Fibroblast of skin of scalp (primary cell): Measurements from ENCODE around the gene CAB39.

Source experiments
- DNase-seq: peaks from one replicate; pipeline ENCODE4 v3.0.0-alpha.2; 2013

CAB39 gene

DNA sequence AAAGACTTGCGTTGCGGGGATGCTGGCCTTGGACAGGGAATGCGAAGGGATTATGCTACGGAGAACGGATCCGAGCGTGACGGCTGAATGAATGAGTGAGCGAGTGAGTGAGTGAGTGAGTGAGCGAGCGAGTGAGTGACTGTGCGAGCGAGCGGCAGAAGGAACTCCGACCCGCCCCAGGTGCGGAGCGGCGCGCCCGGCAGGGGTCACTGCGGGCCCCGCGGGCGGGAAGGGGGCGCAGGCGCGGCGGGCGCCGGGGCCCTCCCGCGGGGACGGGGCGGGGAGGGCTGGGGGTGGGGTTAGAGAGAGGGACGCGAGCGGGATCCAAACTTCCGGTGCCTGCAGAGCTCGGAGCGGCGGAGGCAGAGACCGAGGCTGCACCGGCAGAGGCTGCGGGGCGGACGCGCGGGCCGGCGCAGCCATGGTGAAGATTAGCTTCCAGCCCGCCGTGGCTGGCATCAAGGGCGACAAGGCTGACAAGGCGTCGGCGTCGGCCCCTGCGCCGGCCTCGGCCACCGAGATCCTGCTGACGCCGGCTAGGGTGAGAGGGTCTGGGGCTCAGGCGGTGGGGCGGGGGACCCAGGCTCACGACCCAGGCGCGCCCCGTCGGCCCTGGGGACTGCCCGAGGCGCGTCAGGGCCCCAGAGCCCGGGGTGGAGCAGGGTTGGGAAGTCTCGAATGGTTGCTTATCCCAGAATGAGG is 152.1 kb downstream of the CAB39 start, which contains the start of gene ITM2C:
Gene ITM2C, plus strand, starts transcription at position 338 of the 702 bp plus-strand sequence. Its CDS starts 84 bp downstream, at position 422.
- DNase-seq, result peak; percentile 76

DNA sequence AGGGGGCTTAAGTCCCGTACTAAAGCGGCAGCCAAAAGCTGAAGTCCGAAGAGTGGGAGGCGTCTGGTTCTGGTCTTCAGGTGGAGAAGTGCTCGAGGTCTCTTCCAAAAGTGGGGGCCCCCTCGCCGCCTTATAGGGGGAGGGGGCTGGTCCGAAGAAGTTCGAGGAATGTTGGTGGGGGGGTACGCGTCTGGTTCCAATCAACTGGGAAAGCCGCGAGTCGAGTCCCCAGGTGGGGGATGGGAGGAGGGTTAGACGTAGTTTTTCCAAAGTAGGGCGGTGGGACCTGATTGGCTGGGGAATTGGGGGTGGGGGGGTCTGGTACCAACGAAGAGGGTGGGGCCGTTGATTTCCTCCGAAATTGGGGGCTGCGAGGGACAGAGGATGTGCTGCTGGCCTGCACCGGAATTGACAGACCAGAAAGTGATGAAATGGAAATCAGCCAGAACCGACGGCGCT is 152.7 kb downstream of the CAB39 start:
- no peak for DNase-seq

DNA sequence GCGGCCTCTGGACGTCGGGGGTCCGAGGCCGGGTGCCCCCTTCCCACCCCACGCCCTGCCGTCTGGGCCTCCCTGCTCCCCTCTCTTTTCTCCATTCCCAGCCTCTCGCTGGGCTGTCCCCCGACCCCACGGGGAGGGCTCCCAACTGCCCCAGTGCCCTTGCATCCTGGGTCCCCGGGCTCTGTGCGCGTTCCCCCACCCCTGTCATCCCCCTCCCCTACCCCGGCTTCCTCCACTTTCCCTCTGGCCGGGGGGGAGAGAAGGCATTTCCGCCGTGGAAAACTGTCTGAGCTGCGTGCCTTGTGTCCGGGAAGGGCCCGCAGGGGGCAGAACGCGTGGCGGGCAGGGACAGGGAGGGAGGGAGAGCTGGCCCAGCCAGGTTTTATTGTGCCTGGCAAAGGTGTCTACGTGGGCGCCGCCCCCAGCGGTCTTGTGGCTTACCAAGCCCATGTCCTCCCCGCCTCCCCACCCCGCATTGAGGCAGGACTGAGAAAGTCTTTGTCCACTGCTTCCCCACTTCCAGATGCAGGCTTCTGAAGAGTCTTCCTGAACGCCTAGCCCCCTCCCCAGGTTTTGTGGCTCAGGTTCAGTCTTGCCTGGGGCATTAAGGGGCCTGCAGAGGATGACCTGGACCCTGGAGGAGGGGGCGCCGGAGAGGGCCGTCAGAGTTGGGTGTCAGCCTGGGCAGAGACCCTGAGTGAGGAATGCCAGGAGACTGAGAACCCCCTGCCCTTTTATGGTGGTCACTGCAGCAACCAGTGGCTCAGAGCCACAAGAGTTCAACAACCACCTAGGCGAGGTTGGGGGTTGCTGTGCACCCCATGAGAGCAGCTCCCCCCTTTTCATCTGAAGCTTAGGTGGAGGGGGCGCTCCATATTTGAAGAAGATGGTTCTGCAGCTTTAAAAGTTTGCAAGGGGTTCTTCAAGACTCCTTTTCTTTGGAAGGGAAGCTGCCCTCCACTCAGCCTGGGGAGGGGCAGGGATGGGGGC is 153.4 kb downstream of the CAB39 start:
- DNase-seq, result peak; percentile 54

DNA sequence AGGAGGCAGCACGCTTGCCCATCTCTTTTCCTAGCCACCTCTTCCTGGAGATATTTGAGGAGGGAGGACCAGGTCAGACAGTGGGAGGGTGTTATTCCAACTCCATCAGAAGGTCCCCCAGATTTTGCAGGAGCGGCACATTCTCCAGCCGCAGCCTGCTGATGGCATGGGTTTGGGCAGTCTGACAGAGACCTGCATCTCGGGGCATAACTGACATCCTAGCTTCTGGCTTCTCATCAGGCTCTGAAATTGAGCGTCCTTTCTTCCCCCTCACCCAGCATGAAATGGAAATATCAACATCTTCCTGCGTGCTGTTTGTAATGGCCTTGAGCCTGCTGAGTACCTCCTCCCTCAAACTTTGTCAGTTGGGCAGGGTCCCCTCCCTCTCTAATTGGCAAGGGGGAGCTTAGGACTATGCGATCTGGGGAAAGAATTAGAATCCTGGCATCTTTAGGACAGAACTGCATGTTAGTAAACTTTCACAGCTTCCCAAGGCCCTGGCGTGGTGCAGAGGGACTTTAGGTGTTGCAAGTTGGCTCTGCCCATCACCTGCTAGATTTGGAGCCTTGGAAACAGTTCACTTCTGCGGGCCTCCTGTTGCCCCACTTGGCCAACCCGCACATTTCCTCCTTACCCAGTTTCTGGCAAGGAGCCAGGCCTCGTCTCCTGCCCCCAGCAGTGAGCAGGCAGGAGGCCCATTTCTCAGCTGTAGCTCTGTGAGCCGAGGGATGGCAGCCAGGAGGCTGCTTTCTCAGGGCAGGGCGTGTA is 154.3 kb downstream of the CAB39 start:
- peak; percentile 58 for DNase-seq

DNA sequence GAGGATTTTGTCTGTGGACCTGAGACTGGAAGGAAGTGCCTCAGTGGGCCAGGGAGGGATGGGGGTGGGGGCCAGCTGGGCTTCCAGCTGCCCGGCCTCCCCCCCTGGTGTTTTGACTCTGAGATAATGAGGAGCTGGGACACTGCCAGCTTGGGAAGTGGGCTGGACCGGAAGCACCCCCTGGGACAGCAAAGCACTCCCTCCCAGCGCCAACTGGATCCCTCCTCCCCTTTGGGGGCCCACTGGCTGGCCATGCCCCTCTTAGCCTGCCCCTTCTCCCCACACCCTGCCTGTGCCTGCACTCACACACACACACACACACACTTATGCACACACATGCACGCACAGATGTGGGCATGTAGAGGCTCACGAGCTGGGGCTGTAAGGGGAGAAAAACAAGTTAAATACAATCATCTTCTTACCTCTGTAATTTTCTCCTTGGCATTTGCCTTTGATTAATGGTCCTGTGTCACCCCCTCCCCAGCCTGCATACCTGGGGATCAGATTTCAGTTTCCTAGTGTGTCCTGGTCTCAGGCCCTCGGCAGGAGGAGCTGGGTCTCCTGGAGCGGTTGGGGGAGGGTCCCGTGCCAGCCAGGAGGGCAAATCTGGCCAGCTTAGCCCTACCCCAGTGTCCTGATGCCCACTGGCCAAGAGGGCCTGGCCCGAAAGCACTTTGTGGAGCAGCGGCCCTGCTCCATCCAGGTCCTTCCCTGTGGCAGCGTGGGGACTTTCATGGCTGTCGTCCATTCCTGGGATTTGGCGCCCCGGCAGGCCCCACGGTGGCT is 155.7 kb downstream of the CAB39 start:
- peak; percentile 46 for DNase-seq

DNA sequence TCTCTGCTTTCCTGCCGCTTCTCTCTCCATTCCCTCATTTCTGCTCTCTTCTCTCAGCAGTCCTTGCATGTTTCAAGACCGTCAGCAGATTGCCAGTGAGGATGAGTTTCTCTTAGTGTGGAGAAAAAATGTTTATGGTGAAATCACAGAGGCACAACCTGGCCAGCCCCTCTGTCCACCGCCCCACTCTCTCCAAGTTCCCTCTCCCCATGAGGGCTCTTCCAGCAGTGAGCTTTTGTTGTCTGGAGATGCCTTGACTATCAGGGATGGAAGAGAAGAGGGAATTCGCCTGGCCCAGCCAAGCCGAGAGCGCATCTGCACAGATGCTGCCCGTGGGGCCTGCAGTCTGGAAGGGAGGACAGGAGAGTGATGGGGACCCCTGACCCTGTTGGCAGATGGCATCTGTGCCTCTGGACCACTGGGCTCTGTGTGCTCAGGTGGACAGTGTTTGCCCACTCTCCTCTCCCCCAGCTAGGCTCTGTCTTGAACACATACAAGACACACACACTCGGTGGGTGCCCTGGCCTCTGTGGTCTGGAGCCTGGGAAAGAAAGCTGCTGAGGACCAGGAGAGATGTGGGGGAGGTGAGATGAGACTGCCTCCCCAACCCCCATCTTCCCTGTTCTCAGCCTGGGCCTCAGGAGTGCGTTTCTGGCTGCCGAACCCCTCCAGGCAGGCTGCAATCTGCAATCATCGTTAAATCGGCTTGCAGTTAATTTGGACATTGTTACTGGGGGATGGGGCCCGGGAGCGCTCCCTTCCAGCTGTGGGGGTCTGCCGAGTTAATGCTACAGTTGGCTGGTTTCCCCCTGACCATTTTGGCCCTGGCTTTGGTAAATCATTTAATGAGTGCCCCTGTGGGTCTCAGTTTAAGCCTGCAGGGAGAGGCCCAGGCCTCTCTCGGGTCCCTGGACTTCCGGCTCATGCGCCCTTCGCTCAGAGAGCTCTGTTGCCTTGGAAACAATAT is 156.6 kb downstream of the CAB39 start:
- no peak for DNase-seq

DNA sequence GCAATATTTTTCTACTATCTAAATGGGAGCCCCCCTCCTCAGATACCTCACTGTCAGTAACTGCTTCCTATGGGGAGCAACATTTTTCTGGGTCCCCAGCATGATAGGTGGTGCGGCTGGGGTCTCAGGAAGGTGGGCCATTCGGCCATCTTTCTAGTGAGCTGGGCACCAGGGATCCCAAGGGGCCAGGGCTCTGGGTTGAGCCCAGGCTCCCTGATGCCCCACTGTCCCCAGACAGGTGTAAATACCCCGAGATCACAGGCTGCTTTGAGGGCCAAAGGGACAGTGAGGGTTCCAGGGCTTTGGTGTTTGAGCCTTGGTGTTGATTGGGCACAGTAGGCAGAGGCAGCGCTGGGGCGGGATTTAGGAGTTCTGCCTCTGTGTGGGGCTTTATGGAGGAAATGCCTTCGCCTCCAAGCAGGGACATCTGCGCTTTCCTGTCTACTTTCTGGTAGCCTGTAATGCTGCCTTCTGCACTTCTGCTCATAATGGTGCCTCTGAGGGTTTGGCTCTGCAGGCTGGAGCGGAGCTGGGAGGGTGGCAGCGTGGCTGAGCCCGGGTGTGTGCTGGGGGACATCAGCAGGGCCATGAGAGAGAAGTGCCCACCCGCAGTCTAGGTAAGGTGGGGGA is 157.4 kb downstream of the CAB39 start:
- DNase-seq, result no peak
